NCI-H1048 (cell line): ENCODE measurements around the gene RAB7A.

Experiments used
- DNase-seq: peaks from one replicate; lab custom pipeline; 2025; lab: John Stamatoyannopoulos, UW

RAB7A gene

DNA sequence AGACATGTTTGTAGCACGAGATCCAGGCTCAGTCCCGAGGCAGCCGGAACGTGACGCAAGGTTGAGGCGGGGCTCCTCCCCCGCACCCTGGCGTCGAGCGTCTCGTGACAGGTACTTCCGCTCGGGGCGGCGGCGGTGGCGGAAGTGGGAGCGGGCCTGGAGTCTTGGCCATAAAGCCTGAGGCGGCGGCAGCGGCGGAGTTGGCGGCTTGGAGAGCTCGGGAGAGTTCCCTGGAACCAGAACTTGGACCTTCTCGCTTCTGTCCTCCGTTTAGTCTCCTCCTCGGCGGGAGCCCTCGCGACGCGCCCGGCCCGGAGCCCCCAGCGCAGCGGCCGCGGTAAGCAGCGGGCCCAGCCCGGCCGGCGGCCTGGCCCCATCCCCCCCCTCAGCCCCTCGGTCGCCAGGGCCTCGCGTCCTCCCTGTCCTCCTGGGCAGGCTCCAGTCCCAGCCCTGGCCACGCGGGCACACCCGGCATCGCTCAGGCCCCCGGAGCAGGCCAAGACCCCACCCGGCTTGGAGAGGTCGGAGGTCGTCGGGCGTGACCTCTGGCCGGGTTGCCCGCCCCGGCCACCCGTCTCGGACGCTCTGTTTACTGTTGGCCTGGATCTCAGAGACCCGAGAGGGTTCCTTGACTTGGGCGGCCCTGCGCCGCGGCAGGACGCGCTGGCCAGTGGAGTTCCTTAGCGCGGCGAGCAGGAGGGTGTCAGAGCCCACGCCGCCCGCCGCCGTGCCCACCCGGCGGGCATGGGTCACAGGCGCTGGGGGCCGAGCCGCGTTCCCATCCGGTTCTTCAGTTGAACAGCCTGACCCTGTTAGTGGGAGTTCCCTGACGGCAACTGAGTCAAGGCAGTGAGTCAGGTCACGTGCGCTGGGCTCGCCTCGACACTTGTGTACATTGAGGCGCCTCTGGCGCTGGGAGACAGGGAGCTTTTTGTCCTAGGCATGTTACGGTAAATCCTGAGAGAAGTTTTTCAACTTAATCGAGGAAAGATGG, at the start of gene RAB7A:
Gene RAB7A (plus strand): TSS at position 161 of the 994 bp plus-strand sequence. CDS start 69,185 bp downstream, outside the sequence.
- DNase-seq, result peak; percentile 93

DNA sequence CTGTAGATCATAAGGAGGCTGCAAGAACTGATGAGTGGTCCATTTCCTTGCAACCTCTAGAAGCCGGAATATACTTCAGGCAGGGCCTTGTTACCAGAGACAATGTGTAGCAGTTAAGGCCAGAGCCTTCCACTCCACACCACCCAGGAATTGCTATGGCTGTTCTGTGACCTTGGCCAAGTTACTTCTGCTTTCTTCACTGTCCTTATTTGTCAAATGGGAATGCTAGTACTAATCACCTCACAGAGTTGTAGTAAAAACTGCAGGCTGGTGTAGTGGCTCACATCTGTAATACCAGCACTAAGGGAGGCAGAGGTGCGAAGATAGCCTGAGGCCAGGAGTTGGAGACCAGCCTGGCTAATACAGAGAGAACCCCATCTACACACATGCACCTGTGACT, 46.6 kb upstream of the RAB7A start:
- DNase-seq, result no peak

DNA sequence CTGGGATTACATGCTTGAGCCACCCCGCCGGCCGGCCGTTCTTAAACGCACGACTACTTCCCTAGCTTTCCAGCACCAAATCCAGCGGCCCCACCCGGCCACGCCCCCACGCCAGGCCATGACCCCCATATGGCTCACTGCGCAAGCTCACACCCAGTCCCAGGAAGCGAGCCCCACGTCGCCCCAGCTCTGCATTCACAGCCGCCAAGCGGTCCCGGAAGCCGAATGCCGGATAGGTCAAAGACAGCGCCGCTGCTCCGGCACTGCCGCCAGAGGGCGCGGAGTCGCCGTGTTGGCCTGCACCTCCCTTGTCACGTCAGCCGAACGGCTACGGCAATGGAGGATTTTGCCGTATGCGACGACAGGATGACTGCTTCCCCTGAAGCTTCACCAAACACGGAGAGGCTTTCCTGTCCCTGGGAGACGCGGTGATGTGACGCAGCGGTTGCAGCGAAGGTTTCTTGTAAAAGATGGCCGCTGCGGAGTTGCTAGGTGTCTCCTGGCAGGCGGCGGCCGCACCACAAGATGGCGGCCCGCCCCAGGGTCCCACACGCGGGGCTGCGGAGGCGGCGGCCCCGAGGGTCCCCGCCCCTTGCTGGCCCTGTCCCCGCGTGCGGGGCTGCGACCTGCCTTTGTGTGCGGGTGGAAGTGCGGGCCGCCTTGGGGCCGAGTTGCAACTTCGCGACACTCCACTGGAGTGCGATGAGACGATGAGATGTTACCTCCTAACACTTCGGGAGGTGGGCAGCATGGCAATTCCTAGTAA, 45.2 kb upstream of the RAB7A start:
- DNase-seq, result no peak

DNA sequence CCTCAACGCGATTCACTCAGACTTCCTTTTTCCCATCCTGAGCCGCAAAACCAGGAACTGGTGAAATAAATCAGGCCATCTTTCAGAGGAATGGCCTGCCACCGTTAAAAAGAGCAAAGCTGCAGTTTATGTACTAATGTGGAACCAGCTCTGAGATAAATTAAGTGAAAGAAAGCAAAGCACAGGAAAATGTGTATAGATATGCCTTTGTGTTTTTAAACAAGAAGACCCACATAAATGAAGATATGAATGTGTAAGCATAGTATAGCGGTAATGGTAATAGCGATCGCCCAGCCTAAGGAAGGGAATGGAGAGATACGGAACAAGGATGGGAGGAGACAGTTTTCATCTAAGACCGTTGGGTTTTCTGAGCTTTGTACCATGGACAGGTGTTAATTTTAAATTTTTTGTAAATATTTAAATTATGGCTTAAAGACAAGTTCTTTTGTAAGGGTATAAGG, 44.6 kb upstream of the RAB7A start:
- DNase-seq, result no peak

DNA sequence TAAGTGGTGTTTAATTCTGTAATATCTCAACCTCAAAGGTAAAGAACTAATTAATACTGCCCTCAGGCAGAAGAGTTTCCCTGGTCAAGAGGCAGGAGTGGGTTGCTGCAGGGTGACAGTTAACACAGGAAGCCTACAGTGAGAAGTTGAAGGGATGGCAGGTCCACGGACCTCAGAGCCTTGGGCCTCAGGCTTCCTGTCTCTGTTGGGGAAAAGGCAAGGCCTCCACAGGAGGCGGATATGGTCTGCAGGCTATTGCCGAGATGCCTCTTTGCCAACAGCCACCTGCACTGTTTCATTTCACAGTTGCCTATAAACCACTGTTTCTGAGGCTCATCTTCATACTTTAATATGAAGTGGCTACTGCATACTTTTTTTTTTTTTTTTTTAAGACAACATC, 42.0 kb upstream of the RAB7A start:
- no peak for DNase-seq

DNA sequence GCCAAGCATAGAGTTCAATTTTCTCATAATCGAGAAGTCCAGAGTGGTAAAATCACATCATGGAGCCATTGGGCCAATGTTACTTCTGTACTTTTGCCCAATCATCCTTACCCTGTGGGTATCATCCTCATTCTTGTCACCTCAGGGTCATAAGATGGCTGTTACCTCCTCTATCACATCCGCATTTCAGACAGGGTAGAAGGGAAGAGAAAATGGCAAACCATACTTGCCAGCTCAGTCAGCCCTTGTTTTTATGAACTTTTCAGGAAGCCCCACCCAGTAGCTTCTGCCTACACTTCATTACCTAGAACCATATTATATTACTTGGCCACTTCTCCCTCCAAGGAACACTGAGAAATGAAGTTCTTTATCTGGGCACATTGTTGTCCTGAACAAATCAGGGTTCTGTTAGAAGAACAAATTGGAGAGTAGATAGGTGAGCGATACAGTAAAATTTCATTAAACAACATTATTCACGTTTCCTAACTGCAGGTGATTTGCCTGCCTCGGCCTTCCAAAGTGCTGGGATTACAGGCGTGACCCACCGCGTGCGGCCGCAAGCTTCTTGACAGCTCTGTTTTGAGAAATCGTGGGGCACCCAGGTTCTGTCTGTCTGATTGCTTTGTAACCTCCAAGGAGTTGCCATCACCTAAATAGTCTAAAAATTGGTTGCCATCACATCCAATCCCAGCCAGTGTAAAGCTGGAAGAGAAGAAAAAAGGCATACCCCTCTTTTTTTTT, 40.8 kb upstream of the RAB7A start:
- no peak for DNase-seq

DNA sequence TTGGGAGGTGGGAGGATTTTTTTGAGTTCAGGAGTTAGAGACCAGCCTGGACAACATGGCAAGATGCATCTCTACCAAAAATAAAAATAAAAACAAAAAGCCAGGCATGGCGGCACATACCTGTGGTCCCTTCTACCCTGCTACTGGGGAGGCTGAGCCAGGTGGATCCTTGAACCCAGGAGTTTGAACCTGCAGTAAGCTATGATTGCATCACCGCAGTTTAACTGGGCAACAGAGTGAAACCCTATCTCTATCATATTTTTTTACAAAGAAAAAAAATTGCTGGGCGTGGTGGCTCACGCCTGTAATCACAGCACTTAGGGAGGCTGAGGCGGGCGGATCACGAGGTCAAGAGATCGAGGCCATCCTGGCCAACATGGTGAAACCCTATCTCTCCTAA, 39.5 kb upstream of the RAB7A start:
- no peak for DNase-seq

DNA sequence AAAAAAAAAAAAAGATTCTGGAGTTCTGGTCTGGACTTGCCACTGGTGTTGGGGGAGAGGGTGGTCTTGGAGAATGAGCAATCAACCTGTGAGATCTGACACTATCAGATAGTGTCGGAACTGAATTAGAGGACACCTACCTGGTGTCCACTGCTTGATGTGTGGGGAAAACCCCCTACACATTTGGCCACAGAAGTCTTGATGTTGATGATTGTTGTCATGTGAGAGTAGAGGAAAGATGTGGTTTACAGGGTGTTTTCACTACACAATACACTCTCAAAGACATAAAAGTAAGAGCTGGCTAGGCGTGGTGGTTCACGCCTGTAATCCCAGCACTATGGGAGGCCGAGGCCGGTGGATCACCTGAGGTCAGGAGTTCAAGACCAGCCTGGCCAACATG, 36.9 kb upstream of the RAB7A start:
- no peak for DNase-seq

DNA sequence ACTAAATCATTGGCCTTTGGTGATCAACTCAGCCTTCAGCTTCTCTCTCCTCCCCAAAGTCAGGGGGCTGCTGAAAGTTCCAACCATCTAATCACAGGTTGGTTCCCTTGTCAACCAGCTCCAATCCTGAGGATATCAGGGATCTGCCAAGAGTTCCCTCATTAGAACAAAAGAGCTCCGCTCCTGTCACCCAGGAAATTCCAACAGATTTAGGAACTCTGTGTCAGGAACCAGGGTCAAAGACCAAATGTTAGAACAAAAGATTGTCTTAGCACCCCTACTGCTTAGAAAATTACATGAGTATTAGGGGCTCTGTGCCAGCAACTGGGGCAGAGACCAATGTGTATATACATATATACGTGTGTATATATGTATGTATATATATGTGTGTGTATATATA, 32.3 kb upstream of the RAB7A start:
- no peak for DNase-seq

DNA sequence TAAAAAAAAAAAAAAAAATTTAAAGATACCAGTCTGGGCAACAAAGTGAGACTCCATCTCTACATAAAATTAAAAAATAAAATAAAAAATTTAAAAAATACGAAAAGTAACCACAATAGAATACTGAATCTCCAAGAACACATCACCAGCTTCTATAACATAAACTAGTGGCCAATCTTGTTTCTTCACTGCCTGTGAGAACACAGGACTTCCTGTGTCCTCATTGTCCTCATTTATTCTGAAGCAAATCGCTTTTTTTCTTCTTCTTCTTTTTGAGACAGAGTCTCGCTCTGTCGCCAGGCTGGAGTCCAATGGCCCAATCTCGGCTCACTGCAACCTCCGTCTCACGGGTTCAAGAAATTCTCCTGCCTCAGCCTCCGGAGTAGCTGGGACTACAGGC, 28.6 kb upstream of the RAB7A start:
- no peak for DNase-seq

DNA sequence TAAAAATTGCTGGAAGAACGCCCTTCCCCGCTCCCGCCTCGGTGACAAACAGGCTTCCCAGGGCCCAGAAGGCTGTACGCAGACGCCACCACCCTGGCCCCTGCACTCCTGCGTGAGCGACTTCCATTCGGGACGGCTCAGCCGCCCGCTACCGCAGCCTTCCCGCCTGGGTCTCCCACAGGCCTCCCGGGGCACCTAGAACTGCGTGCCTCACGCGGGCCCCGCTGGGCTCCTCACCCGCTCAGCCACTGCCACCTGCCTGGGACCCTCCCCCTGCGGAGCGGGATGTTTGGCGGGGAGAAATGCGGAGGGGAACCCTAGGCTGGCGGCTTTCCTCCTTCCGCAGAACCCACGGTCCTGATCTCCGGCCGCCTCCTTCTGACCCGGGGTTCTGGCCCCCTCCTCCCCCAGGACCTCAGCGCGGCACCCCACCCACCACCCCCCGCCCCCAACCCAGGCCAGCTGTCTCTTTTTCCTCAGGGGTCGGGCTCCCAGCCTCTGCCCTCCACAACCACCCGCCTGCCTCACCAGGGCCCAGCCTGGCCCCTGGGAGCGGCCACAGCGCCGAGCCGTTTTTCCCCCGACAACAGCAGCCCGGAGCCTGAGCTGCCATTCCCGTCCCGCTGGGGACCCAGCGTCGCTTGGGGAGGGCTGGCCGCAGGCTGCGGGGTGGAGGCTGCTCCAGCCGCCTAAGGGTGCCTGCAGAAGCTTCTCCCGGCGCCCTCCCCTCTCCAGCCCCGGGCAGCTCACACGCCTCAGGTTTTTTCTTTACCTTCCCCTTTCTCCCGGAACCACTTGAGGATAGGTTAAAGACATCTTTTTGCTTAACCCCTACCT, 27.6 kb upstream of the RAB7A start:
- no peak for DNase-seq

DNA sequence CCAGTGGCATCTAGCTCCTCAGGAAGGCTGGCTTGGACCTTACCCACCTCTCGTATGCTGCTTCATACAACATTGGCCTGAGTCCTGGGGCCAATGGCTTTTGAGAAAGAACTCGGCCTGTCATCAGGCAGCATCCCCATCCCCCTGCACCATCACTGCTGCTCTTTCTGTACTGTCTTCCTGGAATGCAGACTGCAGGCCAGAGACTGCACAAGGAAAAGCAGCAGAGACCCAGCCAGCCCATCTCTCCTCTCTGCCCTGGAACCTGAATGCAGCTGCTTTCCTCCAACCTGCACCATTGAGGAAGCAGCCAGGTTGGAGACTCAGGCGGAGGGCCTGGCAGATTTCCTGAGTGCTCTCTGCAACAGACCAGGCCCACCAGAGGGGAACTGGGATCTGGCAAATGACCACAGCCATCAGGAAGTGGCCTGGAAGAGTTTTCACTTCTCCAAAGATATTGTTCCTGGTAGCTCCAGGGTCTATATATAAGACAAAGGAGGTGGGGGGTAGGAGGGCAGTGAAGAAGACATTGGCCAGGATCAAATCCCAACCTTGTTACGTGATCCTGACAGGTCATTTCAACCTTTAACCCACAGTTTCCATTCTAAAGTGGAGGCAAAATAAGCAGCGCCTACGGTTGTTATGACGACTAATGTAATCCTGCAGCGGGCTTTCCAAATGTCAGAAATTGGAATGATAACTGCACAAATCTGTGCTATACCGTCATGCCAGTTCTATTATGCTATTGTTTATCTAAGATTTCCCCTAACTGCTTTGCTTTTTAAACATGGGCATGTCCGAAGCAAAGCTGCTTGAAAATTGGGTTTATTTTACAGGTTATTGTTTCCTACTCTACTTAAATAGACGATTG, 24.4 kb upstream of the RAB7A start:
- DNase-seq, result no peak

DNA sequence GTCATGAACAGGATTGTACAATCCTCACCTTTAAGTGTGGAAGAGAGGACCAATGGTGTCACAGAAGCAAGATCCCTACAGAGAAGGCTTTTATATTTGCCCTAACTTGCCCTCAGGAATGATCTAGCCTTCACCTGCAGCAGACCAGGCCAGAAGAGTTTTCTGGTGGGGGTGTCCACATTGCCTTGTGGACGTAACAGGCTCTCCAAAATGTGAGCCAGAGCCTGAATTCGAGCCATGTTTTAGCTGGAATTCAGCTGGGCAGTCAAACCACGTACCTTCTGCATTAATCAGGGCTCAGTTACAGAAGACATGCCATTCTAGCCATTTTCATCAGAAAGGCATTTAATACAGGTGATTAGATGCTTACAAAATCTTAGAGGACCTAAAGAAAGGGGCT, 23.6 kb upstream of the RAB7A start:
- no peak for DNase-seq

DNA sequence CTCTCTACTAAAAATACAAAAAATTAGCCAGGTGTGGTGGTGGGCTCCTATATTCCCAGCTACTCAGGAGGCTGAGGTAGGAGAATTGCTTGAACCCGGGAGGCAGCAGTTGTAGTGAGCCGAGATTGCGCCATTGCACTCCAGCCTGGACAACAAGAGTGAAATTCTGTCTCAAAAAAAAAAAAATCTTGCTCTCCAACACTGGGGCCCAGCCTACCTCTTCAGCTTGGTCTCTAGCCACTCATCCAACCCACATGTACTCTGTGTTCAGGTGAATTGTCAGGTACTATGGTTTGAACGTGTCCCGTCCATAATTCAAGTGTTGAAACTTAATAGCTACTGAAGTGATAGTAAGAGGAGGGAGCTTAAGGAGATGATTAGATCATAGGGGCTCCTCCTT, 22.4 kb upstream of the RAB7A start:
- no peak for DNase-seq

DNA sequence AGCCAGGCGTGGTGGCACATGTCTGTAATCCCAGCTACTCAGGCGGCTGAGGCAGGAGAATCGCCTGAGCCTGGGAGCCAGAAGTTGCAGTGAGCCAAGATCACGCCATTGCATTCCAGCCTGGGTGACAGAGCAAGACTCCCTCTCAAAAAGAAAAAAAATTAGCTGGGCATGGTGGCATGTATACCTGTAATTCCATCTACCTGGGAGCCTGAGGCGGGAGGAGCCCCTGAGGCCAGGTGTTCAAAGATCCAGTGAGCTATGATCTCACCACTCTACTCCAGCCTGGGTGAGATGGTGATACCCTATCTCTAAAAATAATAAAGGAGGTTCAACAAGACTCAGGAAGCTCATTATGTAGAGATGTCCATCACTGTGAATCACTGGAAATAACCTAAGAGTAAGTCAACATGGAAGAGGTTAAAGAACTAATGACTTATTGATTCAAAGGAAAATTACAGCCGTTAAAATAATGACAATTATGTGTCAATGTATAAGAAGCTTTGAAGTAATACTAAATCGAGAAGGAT, 19.8 kb upstream of the RAB7A start:
- DNase-seq, result no peak

DNA sequence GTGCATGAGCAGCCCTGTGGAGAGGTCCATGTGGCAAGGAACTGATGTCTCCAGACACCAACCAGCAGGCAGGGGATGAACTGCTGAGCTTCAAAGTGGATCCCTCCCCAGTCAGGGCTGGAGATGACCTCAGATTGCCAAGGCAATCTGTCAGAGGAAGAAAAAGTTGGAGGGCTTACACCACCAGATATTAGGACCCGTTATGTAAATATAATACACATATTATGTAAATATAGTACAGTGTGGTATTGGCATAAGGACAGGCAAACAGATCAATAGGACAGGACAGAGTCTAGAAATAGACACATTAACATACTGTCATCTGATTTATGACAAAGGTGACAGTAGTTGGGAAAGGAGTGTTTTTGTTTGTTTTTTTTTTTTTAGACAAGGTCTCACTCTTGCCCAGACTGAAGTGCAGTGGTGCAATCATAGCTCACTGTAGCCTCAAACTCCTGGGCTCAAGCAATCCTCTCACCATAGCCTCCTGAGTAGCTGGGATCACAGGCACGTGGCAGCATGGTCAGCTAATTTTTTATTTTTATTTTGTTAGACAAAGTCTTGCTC, 18.0 kb upstream of the RAB7A start:
- no peak for DNase-seq

DNA sequence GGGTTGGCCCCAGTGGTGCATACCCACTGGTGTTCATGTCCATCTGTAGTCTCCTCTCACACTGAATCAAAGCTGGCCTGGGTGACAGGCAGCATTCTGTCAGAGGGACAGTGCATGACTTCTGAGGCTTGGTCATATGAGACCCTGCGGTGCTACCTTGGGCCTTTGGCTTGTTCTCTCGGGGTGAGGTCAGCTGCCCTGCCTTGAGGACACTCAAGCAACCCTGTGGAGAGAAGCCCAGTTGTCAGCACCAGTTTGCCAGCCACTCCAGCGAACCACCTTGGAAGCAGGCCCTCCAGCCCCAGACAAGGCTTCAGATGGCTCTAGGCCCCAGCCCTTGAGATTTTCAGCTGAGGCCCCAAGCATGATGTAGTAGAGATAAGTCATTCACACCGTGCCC, 16.9 kb upstream of the RAB7A start:
- no peak for DNase-seq

DNA sequence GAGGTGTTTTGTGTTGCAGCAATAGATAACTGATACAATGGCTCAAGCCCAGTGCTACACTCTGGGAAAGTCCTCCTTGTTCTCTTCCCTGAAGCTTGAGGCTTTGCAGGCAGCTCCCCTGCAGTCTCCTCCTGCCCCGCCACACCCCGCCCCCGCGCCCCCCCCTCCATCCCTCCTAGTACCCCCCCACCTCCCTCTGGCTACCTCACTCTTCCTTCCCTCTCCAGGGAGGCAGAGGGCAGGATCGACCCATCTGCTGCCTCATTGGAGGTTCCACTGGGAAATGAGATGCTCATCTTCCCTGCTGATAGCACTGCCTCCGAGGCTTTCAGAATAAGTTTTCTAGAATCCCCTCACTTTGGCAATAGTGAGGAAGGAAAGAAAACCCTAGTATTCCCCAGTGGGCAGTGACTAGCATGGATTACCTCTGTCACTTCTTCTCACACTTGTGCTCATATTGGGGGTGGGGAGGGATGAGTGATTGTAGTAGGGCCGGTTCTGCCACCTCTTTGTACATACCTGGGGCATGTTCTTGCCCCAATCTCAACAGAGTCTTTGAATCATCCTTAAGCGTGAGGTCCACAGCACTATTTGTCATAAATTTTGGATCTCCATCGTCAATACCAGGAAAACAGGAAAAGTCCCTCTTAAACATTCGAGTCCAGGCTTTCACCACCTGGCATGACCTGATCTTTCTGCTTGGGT, 16.3 kb upstream of the RAB7A start:
- DNase-seq, result no peak

DNA sequence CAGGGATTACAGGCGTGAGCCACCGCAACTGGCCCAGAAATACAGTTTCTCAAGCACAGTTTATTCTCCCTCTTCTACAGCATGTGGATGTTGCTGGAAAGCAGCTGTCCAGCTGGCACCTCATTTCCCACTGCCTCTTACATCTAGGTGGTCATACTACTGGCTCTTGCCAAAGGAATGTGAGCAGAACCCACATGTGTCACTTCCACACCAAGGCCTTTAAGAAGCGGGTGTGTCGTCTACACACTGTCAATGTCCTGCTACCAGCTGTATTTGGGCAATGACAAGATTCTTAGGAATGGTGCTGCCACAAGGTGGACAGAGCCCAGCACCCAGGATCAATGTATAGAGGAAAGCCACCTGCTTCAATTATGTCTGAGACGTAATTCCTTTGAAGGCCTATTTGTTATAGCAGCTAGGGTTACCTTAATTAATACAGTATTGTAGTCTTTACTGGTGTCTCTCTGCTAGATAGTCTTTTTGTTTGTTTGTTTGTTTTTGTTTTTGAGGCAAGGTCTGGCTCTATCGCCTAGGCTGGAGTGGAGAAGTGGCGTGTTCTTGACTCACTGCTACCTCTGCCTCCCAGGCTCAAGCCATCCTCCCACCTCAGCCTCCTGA, 15.1 kb upstream of the RAB7A start:
- DNase-seq, result no peak
